Gastroesophageal sphincter (tissue), 4 donors: ENCODE measurements around the gene CCDC97. TPM values are rescaled to one million over a fixed set of nuclear protein-coding genes. Genes with fewer than 3 reads are reported as not detected.

ENCODE experiments used
- ATAC-seq: fragments of 150-250 bp; one replicate; pipeline ENCODE4 v1.9.1; 2016; ENCODE audit warnings: mild to moderate bottlenecking, moderate library complexity
- H3K27ac ChIP-seq, 4 donors: fragments of 200-600 bp; sonication (generic) in 3 of 4; 1 replicate in 3 of 4; 2 replicates in 1 of 4; pipeline ENCODE4 v1.5.1; 2016 to 2019
- H3K27me3 ChIP-seq: fragments of 200-600 bp; sonication (generic); one replicate; pipeline ENCODE4 v1.5.1; 2019
- H3K36me3 ChIP-seq, 2 donors: fragments of 200-600 bp; sonication (generic); one replicate each; pipeline ENCODE4 v1.5.1; 2019; ENCODE audit warnings: control low read depth in 1 of 2
- H3K4me1 ChIP-seq, 3 donors: fragments of 200-600 bp; sonication (generic); 1 replicate in 2 of 3; 2 replicates in 1 of 3; pipeline ENCODE4 v1.5.1; 2016 to 2019; ENCODE audit warnings: control low read depth in 2 of 3
- H3K4me3 ChIP-seq, 2 donors: fragments of 200-600 bp; sonication (generic); one replicate each; pipeline ENCODE4 v1.5.1; 2019; ENCODE audit warnings: mild to moderate bottlenecking in 1 of 2, moderate library complexity in 1 of 2
- H3K9me3 ChIP-seq, 3 donors: fragments of 200-600 bp; sonication (generic); one replicate each; pipeline ENCODE4 v1.5.1; 2017 to 2019; ENCODE audit warnings: control low read depth in 2 of 3
- EP300 ChIP-seq: sonication (generic); formaldehyde crosslinking; IDR thresholded peaks from one replicate; pipeline ENCODE4 v1.6.1; 2017; ENCODE audit warnings: antibody characterized with exemption, mild to moderate bottlenecking
- POLR2A ChIP-seq, 2 donors: fragments of 450-650 bp; IDR thresholded peaks; one replicate each; pipeline ENCODE4 v1.6.1; 2017; ENCODE audit warnings: antibody characterized with exemption in 2 of 2, mild to moderate bottlenecking in 2 of 2, moderate library complexity in 1 of 2
- POLR2AphosphoS5 ChIP-seq: sonication (generic); formaldehyde crosslinking; IDR thresholded peaks from one replicate; pipeline ENCODE4 v1.6.1; 2017; ENCODE audit warnings: antibody characterized with exemption
- WGBS, 2 donors: methylation state at CpG; one replicate each; pipeline ENCODE4 v1.1.5; 2018; ENCODE audit warnings: low coverage in 1 of 2; 5-methylcytosine and 5-hydroxymethylcytosine counted together
- total RNA-seq, 4 donors: library from RNA; depleted of rRNA; stranded (reverse); fragments of >200 nt; gene quantifications; one replicate each; pipeline ENCODE4 v1.1.0, GENCODE V29; 2016
- TF ChIP-seq, protein P1 (sequence below), 4 experiments: fragments of 200-600 bp in 2 of 4; fragments of 450-650 bp in 2 of 4; sonication (generic) in 1 of 4; IDR thresholded peaks; one replicate each; pipeline ENCODE4 v1.5.1; 2017 to 2019; ENCODE audit warnings: antibody characterized with exemption in 4 of 4, mild to moderate bottlenecking in 2 of 4, moderate library complexity in 2 of 4

CCDC97 gene
- total RNA-seq, 4 donors from 2014 or later: 11.6 to 18.9 (median 15.9) TPM

DNA sequence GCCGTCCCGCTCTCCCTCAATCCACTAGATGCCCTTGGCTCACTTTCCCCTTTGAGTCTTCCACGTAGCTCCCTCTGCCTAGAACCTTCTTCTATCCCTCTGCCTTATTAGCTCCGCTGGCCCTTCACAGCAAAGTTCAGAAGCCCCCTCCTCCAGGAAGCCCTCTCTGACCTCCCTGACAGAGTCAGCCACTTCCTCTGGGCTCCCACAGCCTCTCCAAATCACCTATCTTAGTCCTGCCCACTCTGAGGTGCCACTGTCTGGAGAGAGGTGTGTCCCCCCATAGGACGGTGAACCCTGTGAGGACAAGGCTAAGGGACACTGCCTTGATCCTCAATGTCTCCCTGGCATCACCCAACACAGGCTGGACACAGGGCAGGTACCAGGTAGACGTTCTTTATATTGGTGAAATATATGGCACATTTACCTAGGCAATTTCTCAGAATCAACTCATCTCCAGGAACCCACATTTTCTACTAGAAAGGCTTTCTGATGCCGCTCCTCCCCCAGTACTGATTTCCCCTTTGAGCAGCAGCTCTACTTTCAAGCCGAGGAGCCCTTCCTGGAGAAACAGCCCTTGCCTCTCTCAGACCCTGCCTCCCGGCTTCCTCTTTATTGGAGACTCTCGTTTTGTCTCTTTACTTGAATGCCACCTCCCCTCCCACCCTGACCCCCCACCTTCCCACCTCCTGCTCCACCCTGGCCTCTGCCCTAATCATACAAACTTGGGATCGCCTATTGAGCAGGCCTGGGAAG, 47.2 kb downstream of the CCDC97 start:
- Histone ChIP-seq H3K9me3 (no peaks in the 10 kb centered on the region), H3K27me3 (no peaks in the 10 kb centered on the region), H3K4me1 (peaks cover 0 to 29% (median 0%) of the 10 kb centered on the region in 3 donors), H3K36me3 (no peaks in the 10 kb centered on the region), H3K4me3 (no peak overlapping the region), H3K27ac (no peak overlapping the region)
- no peak for ATAC-seq
- WGBS, 2 donors: 80 to 88% methylated on average over 7 to 11 of the region's 11 CpGs
- TF ChIP-seq POLR2A (IDR thresholded peaks at IDR 0.05): no peak

DNA sequence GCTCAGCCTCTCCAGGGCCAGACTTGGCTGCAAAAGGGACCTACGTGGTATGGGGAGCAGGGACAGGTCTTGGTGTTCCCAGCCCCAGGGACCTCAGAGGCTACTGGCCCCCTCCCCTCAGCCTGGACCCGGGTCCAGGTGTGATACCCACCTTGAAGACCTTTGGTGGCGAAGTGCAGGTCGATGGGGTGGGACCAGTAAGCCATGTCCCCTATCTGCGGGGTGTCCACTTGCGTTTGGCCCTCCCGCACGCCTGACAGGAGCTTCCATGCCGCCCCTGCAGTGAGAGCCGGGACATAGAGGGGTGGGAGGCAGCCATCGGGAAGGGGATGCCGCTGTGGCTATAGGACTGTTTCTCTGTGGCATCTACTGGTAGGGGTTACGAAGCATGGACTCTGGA, 47.8 kb downstream of the CCDC97 start:
- Histone ChIP-seq H3K36me3 (no peaks in the 10 kb centered on the region), H3K4me3 (no peak overlapping the region), H3K9me3 (no peaks in the 10 kb centered on the region), H3K27me3 (no peaks in the 10 kb centered on the region), H3K4me1 (peaks cover 0 to 28% (median 0%) of the 10 kb centered on the region in 3 donors), H3K27ac (no peak overlapping the region)
- WGBS, 2 donors: 100% methylated on average over 2 of the region's 13 CpGs; no CpG with 5 or more reads in 1 of the 2 donors
- ATAC-seq: no peak
- no peak for TF ChIP-seq EP300
- no peak for TF ChIP-seq POLR2AphosphoS5
- TF ChIP-seq POLR2A (IDR thresholded peaks at IDR 0.05): no peak
- TF ChIP-seq, protein P1, sequence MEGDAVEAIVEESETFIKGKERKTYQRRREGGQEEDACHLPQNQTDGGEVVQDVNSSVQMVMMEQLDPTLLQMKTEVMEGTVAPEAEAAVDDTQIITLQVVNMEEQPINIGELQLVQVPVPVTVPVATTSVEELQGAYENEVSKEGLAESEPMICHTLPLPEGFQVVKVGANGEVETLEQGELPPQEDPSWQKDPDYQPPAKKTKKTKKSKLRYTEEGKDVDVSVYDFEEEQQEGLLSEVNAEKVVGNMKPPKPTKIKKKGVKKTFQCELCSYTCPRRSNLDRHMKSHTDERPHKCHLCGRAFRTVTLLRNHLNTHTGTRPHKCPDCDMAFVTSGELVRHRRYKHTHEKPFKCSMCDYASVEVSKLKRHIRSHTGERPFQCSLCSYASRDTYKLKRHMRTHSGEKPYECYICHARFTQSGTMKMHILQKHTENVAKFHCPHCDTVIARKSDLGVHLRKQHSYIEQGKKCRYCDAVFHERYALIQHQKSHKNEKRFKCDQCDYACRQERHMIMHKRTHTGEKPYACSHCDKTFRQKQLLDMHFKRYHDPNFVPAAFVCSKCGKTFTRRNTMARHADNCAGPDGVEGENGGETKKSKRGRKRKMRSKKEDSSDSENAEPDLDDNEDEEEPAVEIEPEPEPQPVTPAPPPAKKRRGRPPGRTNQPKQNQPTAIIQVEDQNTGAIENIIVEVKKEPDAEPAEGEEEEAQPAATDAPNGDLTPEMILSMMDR (IDR thresholded peaks at IDR 0.05): no peak

DNA sequence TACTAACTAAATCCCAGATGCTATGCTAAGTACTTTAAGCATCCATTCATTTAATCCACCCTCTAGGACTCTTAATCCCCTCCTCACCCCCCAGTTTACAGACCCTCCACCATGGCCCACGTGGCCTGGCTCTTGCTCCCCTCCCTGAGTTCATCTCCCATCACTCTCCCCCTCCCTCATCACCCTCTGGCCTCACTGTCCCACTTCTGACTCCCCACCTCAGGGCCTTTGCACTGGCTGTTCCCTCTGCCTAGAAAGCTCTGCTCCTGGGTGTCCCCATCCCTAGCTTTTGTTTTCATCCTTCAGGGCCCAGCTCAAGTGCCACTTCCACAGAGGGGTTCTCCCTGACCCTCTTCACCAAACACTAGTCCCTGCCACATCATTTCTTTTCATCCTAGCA, 49.8 kb downstream of the CCDC97 start:
- H3K27me3 ChIP-seq: no peaks in the 10 kb centered on the region
- no peak overlapping the region for H3K4me3 ChIP-seq
- no peaks in the 10 kb centered on the region for H3K9me3 ChIP-seq
- no peak overlapping the region for H3K27ac ChIP-seq
- WGBS, 2 donors: 83% methylated on average over 1 of the region's 1 CpG; no CpG with 5 or more reads in 1 of the 2 donors
- no peaks in the 10 kb centered on the region for H3K36me3 ChIP-seq
- H3K4me1 ChIP-seq: peaks cover 0 to 28% (median 0%) of the 10 kb centered on the region in 3 donors
- TF ChIP-seq POLR2A (IDR thresholded peaks at IDR 0.05) (no peak), EP300 (no peak)
- ATAC-seq: no peak

DNA sequence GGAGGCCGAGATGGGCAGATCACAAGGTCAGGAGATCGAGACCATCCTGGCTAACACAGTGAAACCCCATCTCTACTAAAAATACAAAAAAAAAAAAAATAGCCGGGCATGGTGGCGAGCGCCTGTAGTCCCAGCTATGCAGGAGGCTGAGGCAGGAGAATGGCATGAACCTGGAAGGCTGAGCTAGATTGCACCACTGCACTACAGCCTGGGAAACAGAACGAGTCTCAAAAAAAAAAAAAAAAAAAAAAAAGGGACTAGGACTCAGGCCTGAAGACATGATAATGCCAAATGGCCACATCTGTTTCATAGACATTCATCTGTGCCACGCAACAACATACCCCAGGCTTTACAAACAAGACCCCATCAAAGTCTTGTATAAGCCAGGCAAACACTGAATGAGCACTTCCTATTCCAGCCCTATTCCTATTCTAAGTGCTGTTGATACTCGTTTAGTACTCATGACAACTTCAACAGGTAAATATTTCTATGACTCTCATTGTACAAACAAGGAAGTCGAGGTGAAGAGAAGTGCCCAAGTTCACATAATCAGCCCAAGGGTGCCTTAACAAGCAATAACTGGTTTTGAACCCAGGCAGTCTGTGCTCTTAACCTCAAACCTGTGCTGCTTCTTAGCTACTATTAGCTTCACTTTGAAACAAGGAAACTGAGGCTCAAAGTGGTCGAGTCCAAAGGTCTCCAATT, 52.3 kb downstream of the CCDC97 start:
- Histone ChIP-seq H3K36me3 (no peaks in the 10 kb centered on the region), H3K27ac (no peak overlapping the region), H3K9me3 (no peaks in the 10 kb centered on the region), H3K27me3 (no peaks in the 10 kb centered on the region), H3K4me3 (no peak overlapping the region), H3K4me1 (peaks cover 0 to 26% (median 0%) of the 10 kb centered on the region in 3 donors)
- TF ChIP-seq POLR2A (IDR thresholded peaks at IDR 0.05) (no peak), EP300 (no peak), POLR2AphosphoS5 (no peak)
- TF ChIP-seq, protein P1 (IDR thresholded peaks at IDR 0.05): no peak
- WGBS, 2 donors: 77 to 93% methylated on average over 5 to 8 of the region's 10 CpGs
- ATAC-seq: no peak

DNA sequence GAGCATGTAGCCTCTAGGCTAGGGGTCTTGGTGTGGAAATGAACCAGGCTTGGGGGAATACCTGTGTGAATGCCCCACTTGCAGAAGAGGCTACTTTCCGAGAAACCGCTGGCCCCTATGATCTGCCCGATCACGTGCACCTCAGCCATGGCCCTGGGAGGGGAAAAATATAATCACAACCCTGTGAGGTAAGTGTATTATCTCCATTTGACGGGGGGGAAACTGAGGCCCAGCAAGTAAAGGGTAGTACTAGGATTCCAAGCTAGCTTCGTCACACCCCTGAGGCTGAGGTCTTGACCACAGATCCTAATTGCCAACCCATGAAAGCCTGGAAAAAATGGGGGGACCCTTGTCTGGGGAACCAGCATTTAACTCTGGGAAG, 53.4 kb downstream of the CCDC97 start:
- Histone ChIP-seq H3K9me3 (no peaks in the 10 kb centered on the region), H3K36me3 (peaks cover 0 to 4% of the 10 kb centered on the region in 2 donors), H3K27me3 (no peaks in the 10 kb centered on the region), H3K4me1 (peaks cover 0 to 26% (median 0%) of the 10 kb centered on the region in 3 donors), H3K4me3 (peak overlapping the region; percentile 71 to 78), H3K27ac (peak overlapping the region; percentile 91 to 100 (median 98))
- WGBS, 2 donors: 44 to 70% methylated on average over 4 to 6 of the region's 6 CpGs
- TF ChIP-seq POLR2A (IDR thresholded peaks at IDR 0.05): no peak
- ATAC-seq: no peak

DNA sequence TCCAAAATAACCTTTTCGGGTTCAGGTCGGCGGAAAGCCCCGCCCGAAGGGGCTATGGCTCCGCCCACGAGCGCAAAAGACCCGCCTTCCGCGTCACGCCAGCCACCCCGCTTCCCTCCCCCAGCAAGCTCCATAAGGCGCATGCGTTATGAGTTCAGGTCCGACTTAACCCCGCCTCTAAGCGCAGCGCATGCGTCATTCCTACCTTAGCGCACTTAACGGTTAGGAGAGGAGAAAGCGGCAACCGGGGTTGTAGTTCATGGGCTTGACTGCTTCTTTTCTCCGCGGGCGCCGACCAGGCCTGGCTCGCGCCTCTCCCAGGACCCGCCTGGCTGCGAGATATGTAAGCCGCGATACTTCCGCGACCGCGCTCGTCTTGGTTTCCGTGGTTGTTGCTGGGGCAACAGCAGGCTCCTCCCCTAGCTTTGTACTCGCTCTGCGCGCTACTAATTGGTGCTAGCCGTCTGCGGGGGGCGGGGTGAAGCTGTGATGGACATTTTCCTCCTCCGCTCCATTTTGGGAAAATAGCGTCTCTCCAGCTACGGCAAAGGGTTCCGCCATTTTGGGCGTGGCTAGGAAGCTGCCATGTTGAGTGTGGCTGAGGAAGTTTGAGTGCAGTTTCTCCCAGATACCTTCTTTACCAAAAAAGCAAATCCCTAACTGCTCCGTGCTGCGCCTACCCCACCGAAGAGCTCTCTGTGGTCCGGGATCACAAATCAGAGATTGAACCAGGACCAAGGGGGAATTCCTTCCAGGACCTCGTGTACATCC, 54.0 kb downstream of the CCDC97 start, which contains the start of gene B9D2:
Gene B9D2, minus strand, starts transcription at position 397 of the 771 bp plus-strand sequence. CDS start 630 bp downstream, outside the sequence.
- 0% methylated on average over 11 of the region's 56 CpGs; no CpG with 5 or more reads in 1 of the 2 donors for WGBS, 2 donors
- peak within 1 kb of the TSS; percentile 71 to 78 for H3K4me3 ChIP-seq
- TF ChIP-seq EP300: no peak
- peak; percentile 42 to 44 for TF ChIP-seq POLR2A (IDR thresholded peaks at IDR 0.05)
- peak; percentile 62 for TF ChIP-seq POLR2AphosphoS5
- TF ChIP-seq, protein P1 (IDR thresholded peaks at IDR 0.05): no peak
- no peaks in the 10 kb centered on the region for H3K27me3 ChIP-seq
- H3K9me3 ChIP-seq: no peaks in the 10 kb centered on the region
- peak; percentile 98 for ATAC-seq
- peaks cover 0 to 4% of the 10 kb centered on the region in 2 donors for H3K36me3 ChIP-seq
- peak within 1 kb of the TSS; percentile 91 to 100 (median 98) for H3K27ac ChIP-seq
- H3K4me1 ChIP-seq: peaks cover 0 to 26% (median 0%) of the 10 kb centered on the region in 3 donors
